IPS-20b (cell line): ENCODE results near the gene IRF9.

Source experiments
- H3K27ac ChIP-seq: one replicate; pipeline ENCODE4 v1.5.1; 2013; ENCODE audit warnings: low read length
- H3K27me3 ChIP-seq: 2 replicates; pipeline ENCODE4 v1.6.1; 2013; ENCODE audit warnings: mild to moderate bottlenecking, low read length, inconsistent platforms; ENCODE audit not compliant: insufficient read depth
- H3K36me3 ChIP-seq: 2 replicates; pipeline ENCODE4 v1.6.1; 2013; ENCODE audit warnings: low read depth, mild to moderate bottlenecking, inconsistent platforms, low read length, moderate library complexity; ENCODE audit not compliant: insufficient read depth
- H3K4me1 ChIP-seq: 2 replicates; pipeline ENCODE4 v1.6.1; 2013; ENCODE audit warnings: mild to moderate bottlenecking, control low read depth, inconsistent platforms, low read length, moderate library complexity; ENCODE audit not compliant: insufficient read depth
- H3K4me3 ChIP-seq: 2 replicates; pipeline ENCODE4 v1.5.1; 2013; ENCODE audit warnings: mild to moderate bottlenecking, low read length, inconsistent platforms
- H3K9ac ChIP-seq: 2 replicates; pipeline ENCODE4 v1.6.1; 2013; ENCODE audit warnings: low read depth, mild to moderate bottlenecking, inconsistent platforms, low read length, moderate library complexity
- H3K9me3 ChIP-seq: 2 replicates; pipeline ENCODE4 v1.6.1; 2013; ENCODE audit warnings: mild to moderate bottlenecking, low read depth, low read length, inconsistent platforms; ENCODE audit not compliant: insufficient read depth

Gene IRF9, protein sequence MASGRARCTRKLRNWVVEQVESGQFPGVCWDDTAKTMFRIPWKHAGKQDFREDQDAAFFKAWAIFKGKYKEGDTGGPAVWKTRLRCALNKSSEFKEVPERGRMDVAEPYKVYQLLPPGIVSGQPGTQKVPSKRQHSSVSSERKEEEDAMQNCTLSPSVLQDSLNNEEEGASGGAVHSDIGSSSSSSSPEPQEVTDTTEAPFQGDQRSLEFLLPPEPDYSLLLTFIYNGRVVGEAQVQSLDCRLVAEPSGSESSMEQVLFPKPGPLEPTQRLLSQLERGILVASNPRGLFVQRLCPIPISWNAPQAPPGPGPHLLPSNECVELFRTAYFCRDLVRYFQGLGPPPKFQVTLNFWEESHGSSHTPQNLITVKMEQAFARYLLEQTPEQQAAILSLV

DNA sequence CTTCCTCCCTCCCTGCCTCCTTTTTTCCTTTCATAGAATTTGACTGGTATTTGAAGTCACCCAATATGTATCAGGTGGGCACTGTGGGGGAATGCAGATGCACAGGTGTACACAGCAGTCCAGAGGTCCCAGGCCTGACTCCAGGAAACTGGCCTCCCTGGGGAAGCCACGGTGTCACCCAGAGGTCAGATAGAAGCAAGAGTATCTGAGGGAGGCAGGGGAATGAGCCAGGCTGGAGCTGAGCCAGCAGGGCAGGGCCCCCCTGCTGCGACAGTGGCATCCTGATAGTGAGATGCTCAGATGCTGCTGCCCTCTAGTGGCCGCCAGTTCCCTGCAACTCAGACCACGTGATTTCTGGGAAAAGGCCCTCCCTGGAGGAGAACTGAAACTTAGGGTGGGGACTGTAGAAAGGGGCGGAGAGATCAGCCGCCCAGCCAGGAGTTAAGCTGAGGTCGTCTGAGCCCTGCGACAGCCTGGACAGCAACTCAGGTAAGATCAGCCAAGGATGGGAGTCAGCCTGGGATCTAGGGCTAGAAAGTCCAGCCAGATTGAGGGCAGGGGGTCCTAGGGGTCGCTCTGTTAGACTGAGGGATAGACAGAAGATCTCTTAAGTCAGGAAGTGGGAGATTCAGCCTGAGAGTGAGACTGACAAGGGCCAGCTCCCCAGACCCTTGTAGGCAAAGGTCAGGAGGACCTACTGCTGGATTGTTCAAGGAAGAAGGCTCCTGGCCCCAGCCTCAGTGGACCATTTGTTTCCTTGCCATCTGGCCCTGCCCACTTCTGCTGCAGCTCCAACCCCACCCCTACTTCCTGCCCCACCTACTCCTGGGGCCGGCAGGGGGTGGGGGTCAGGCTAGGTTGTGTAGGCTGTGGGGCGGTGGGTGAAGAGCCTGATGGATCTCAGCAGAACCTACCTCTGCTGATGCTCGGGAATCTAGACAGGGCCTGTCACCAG is at the start of gene IRF9:
Gene IRF9 (plus strand): TSS at position 416 of the 955 bp plus-strand sequence. CDS start 880 bp downstream, outside the sequence.
- peaks cover 70% of the 10 kb centered on the region for H3K36me3 ChIP-seq

DNA sequence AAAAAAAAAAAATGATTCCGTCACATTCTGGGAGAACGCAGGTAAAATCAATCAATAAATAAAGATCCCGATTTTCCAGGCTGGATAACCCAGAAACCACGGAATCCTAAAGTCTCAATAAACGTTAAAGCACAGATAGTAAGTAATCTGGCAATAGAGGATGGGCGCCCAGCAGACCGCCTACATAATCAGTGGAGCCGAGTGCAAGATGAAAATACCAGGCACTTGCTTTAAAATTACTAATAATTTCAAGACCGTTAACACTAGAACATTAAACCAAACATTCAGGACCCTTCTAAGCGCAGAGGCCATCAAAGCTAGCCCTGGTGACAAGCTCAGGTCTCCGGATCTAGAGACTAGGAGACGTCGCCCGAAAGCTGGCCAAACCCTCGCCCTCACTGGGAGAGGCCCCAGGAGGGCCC is 47.7 kb upstream of the IRF9 start:
- Histone ChIP-seq H3K4me3 (peak overlapping the region; percentile 94), H3K9ac (peak overlapping the region; percentile 85; the same call in 1 of the 2 replicates), H3K27me3 (no peaks in the 10 kb centered on the region), H3K4me1 (peaks cover 9% of the 10 kb centered on the region; the same call in 1 of the 2 replicates), H3K36me3 (peaks cover 18% of the 10 kb centered on the region), H3K9me3 (no peaks in the 10 kb centered on the region), H3K27ac (peak overlapping the region; percentile 52)

More for the DNA sequence above, at the start of gene IRF9:
- peak within 1 kb of the TSS; percentile 52 for H3K27ac ChIP-seq
- no peaks in the 10 kb centered on the region for H3K27me3 ChIP-seq
- peaks cover 7% of the 10 kb centered on the region; the same call in 1 of the 2 replicates for H3K4me1 ChIP-seq
- H3K9ac ChIP-seq = peak within 1 kb of the TSS; percentile 67; the same call in 1 of the 2 replicates
- peak within 1 kb of the TSS; percentile 71 for H3K4me3 ChIP-seq
- no peaks in the 10 kb centered on the region for H3K9me3 ChIP-seq

DNA sequence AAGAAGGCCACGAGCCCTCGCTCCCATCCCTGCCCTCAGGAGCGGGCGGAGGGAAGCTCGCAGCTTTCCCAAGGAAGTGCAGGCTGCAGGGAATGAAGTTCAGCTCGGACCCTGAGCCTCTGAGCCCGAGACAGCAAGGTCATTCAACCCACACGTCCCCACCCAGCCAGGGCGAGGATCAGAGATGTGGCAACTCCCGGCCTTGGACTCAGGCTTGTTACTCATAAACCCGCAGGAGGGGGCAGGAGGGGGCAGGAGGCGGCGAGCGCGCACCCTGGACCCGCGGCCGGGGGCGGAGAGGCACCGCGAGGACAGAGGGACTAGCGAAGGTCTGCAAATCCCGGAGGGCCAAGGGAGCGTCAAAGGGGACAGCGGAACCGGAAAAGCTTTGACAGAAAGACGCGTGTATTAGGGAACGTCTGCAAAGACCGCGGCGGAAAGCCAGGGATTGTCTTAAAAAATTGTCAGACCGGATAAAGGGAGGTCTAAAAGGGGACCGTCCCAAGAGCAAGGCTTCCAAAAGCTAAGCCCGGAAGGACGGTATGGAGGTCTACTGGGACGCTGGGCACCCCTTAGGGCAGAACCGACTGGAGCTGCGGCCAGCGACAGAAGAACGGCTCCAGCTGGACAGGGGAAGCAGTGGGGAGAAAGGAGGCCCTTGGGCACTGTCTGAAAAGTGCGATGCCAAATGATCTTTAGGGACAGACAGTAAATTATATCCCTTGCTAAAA is 47.1 kb upstream of the IRF9 start:
- Histone ChIP-seq H3K27ac (peak overlapping the region; percentile 52), H3K27me3 (no peaks in the 10 kb centered on the region), H3K36me3 (peaks cover 23% of the 10 kb centered on the region), H3K4me3 (peak overlapping the region; percentile 94), H3K9me3 (no peaks in the 10 kb centered on the region), H3K4me1 (peaks cover 6% of the 10 kb centered on the region; the same call in 1 of the 2 replicates), H3K9ac (peak overlapping the region; percentile 85; the same call in 1 of the 2 replicates)

DNA sequence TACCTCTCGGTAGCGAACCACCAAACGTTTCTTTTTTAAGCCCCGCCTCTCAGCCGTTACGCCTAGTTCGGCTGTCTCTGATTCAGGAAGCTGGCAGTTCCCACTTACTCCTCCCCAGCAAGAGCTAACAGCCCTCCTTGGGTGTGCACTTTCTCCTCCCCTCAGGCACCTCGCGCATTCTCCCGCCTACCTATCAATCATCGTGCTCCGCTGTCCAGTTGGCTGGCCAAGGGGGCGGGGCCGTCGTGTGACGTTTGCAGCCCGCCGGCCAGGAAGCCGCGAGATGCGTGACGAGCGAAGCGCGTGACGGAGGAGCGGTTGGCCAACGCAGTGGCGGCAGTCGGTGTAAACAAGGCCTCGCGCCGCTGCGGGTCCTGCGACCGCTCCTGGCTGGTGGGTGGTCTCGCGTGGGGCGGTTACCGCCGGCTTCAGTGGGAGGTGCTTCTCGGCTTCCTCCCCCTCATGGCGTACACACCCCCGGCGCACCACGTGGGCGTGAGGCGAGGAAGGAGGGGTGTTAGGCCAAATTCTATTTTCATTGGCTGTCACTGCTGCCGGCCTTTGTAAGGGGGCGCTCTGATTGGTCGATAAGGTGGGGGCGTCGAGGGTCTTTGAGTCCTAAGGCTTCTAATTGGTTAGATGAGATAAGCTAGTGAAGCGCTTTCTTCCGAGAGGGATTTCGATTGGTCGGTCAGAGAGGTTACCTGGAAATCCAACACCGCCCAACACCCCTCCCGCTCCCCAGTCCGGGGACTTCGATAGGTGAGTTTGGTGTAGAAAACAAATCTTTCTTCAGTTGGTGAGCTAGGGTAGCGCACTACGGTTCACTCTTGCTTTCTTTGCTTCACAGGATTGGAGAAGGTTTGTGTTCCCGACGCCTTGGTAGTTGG is 46.3 kb upstream of the IRF9 start, which contains the start of the genes DCAF11 and NRL:
Gene DCAF11 (plus strand): TSS at position 246 of the 890 bp plus-strand sequence. CDS start 818 bp downstream, outside the sequence.
Gene NRL (minus strand): TSS at position 418 of the 890 bp plus-strand sequence. CDS start 32,101 bp downstream, outside the sequence.
- H3K9ac ChIP-seq = peak within 1 kb of the TSS; percentile 85
- H3K36me3 ChIP-seq = peaks cover 32% of the 10 kb centered on the region
- H3K27ac ChIP-seq = peak within 1 kb of the TSS; percentile 52
- H3K9me3 ChIP-seq = no peaks in the 10 kb centered on the region
- no peaks in the 10 kb centered on the region for H3K27me3 ChIP-seq
- peaks cover 6% of the 10 kb centered on the region; the same call in 1 of the 2 replicates for H3K4me1 ChIP-seq
- H3K4me3 ChIP-seq = peak within 1 kb of the TSS; percentile 94

DNA sequence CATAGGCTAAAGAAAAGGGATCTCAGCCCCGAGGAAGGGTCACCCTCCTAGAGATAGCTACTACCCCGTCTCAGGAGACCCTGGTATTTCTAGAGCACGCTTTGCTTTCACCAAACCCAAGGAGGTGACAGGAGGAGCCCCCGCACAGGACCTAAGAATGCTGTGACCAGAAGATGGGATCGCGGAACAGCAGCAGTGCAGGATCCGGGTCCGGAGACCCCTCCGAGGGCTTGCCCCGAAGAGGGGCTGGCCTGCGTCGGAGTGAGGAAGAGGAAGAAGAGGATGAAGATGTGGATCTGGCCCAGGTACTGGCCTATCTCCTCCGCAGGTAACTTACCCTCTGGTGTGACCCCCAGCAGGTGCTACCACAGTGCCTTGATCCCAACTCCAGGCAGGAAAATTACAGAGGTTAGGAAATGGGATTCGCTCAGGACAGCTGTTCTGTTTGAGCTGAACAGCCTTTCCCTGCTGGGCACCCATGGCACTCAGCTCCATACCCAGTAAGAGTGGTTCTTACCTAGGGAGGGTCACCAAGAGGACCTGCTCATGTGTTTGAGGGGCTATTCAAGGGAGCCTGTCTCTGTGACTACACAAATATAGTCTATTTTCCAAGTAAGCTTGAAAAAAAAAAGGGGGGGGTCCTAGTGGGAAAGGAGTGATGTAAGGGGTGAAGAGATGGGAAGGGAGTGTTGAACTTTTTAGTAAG is 45.5 kb upstream of the IRF9 start:
- Histone ChIP-seq H3K27me3 (no peaks in the 10 kb centered on the region), H3K36me3 (peaks cover 36% of the 10 kb centered on the region), H3K4me1 (peaks cover 6% of the 10 kb centered on the region; the same call in 1 of the 2 replicates), H3K9me3 (no peaks in the 10 kb centered on the region), H3K4me3 (peak overlapping the region; percentile 94), H3K9ac (peak overlapping the region; percentile 78), H3K27ac (no peak overlapping the region)

DNA sequence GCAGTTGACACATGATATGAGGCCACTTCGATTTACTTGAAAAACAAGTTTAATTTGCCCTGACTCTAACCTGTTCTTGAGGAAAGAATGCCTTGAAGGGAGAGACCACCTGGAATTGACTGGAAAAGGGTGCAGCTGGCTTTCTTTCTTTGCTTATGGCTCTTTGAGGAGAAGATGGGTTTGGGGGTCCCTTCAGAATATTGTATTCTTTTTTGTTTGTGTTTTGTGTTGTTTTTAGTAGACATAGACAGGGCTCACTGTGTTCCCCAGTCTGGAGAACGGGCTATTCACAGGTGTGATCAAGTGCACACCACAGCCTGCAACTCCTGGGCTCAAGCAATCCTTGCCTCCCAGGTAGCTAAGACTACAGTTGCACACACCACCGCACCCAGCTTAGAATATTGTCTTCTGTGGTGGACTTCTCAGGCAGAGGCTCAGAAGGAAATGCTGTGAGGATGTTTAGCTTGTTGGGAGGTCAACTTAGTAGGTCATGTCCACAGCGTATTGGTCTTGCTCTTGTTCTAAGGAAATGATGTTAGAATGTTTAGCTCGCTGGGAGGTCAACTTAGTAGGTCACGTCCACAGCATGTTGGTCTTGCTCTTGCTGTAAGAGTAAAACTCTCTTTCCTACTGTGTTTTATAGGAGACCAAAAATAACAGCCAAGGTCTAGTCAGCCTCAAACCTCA is 44.8 kb upstream of the IRF9 start:
- Histone ChIP-seq H3K27ac (no peak overlapping the region), H3K36me3 (peaks cover 43% of the 10 kb centered on the region), H3K27me3 (no peaks in the 10 kb centered on the region), H3K4me3 (peak overlapping the region; percentile 94), H3K9me3 (no peaks in the 10 kb centered on the region), H3K9ac (0 out of 2 replicates have a peak overlapping the region, but pooled peaks have one; percentile 78), H3K4me1 (peaks cover 6% of the 10 kb centered on the region; the same call in 1 of the 2 replicates)

DNA sequence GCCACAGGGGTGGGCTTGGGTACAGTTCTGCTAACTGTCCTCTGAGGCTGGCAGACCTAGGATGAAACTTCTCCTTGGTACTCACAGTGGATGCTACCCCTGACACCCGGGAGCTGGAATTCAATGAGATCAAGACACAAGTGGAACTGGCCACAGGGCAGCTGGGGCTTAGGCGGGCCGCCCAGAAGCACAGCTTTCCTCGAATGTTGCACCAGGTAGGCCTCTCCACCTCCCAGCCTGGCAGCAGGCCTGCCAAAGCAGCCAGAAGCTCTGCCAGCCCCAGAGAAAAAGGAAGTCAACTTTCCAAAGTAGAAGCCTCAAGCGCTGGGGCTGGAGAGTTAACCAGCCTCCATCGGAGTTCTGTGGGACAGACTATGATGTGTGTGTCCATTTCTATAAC is 43.9 kb upstream of the IRF9 start:
- H3K27ac ChIP-seq = no peak overlapping the region
- no peak overlapping the region for H3K9ac ChIP-seq
- H3K36me3 ChIP-seq = peaks cover 49% of the 10 kb centered on the region
- no peaks in the 10 kb centered on the region for H3K27me3 ChIP-seq
- peaks cover 6% of the 10 kb centered on the region; the same call in 1 of the 2 replicates for H3K4me1 ChIP-seq
- no peak overlapping the region for H3K4me3 ChIP-seq
- no peaks in the 10 kb centered on the region for H3K9me3 ChIP-seq

DNA sequence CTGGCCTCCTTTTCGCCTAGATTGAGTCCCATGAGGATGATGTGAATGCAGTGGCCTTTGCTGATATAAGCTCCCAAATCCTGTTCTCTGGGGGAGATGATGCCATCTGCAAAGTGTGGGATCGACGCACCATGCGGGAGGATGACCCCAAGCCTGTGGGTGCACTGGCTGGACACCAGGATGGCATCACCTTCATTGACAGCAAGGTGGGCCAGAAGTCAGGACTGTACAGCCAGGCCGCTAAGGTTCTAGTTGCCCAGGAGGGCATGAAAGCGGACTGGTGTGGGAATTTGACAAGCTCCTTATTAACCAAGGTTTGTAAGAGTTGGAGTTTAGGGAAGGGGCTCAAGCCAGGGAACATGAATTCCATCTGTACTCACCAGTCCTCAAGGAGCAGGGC is 41.4 kb upstream of the IRF9 start:
- Histone ChIP-seq H3K9me3 (no peaks in the 10 kb centered on the region), H3K4me3 (no peak overlapping the region), H3K27ac (no peak overlapping the region), H3K36me3 (peaks cover 65% of the 10 kb centered on the region), H3K9ac (no peak overlapping the region), H3K27me3 (no peaks in the 10 kb centered on the region), H3K4me1 (peaks cover 6% of the 10 kb centered on the region; the same call in 1 of the 2 replicates)

DNA sequence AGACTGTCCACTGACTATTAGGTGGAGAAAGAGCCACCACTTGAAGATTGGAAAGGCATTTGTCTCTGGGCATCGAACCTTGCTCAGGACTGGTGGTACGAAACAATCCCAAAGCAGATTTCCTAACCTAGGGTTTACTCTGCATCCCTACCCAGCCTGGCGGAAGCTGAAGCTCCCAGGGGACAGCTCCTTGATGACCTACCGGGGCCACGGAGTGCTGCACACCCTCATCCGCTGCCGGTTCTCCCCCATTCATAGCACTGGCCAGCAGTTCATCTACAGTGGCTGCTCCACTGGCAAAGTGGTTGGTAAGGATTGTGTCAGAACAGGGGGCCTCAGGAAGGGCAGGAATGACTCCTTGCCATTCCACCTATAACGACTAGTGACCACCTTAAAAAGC is 39.9 kb upstream of the IRF9 start:
- H3K4me3 ChIP-seq = no peak overlapping the region
- H3K9ac ChIP-seq = no peak overlapping the region
- no peaks in the 10 kb centered on the region; the same call in 1 of the 2 replicates for H3K4me1 ChIP-seq
- H3K27me3 ChIP-seq = no peaks in the 10 kb centered on the region
- peaks cover 65% of the 10 kb centered on the region for H3K36me3 ChIP-seq
- no peak overlapping the region for H3K27ac ChIP-seq
- no peaks in the 10 kb centered on the region for H3K9me3 ChIP-seq
